NOMO-1 treated with dmso at 0.1 percent for 144 hours (cell line): ENCODE results near the gene SMARCAL1.
"Not testable (repeated sequence)": the region's sequence is repeated elsewhere in the genome, so short reads cannot be mapped to it uniquely, and the experiment has no call there.

Experiments used
- DNase-seq: peaks from one replicate; lab custom pipeline; 2025; ENCODE audit not compliant: unreplicated experiment; lab: John Stamatoyannopoulos, UW

Gene SMARCAL1

DNA sequence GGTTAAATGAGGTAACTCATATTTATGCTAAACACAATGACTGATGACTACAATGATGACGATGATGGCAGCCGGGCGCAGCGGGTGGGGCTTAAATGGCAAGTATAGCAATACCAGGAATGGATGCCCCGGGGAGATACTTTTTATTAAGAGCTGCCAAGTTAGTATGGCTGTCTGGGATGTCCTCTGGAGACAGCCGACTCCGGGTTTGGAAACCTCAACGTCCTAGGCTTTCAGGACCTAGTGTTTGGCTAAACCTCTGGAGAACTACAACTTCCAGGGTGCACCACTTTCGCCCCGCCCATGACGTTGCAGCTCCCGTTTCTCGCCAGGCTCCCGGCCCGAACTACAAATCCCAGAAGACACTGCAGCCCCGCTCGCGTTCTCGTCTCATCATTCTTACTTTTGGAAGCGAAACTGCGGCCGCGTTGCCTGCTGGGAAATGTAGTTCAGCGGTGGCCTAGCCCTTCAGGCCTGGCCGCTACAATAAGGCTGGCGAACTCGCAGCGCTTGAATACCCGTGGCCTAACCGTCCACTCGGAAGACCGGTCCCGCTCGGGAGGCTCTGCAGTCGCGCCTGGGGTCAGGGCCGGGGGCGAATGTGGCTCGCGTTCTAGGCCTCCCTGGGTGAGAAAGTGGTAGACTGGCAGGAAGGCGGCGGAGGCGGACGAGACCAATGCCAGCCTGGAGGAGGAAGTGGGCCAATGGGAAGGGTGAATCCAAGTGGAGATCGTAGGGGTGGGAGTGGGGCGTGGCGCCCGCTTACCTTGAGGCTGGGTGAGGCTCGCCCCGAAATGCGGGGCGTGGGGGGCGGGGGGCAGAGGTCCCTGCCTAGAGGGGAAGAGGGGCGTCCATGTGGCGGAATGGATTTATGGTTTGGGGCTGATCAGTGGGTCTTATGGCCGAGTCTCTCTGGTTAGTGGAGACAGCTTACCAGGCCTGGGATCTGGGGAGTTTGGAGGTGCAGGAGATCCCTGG lies at the start of gene SMARCAL1:
TSS of gene SMARCAL1 (plus strand) at position 463 of the 978 bp plus-strand sequence. CDS start 2,221 bp downstream, outside the sequence.
- DNase-seq: peak; percentile 98

GRCh38 chr2:216362730-216363129 lies 49.6 kb upstream of the SMARCAL1 start:
- no peak for DNase-seq

DNA sequence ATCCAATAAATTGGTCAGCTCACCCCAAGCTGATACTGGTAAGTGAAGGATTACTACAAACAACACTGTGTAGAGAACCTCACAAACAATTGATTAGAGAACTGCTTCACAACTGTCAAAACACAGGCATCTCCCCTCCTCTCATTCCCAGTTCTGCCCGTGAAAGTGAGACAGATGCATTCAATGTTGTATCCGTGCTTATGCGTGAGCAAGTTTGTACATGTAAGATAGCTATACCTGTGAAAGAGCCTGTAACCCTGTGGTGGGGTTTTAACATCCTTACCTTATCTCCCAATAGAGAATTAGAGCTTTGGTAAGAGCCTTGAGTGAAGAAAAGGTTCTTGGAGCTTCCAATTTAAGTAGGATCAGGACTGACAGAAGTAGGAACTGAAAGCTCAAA lies 49.1 kb upstream of the SMARCAL1 start:
- DNase-seq: no peak

- DNase-seq: no peak
Observed at GRCh38 chr2:216365518-216365917, 46.8 kb upstream of the SMARCAL1 start.

- no peak for DNase-seq
Observed at GRCh38 chr2:216366777-216367471, 45.4 kb upstream of the SMARCAL1 start.

DNA sequence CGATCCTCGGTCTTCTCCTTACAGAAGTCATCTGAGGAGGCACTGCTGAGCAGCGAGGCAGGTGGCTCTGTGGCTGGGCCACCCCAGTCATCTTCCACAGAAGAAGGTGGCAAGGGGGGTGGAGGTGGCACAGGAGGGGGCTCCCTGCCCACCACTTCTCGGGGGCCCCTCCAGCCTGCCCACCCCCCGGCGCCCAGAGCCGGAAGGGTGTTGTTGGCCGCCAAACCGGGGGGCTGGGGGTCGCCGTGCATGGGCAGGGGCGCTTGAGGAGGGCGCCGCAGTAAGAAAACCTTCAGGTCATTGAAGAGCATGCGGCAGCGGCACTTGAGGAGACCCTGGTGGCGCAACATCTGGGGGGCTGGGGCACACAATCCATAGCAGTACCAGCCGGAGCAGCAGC lies 42.5 kb upstream of the SMARCAL1 start:
- no peak for DNase-seq

GRCh38 chr2:216370961-216371712 lies 41.1 kb upstream of the SMARCAL1 start:
- no peak for DNase-seq

GRCh38 chr2:216371721-216372702 lies 40.3 kb upstream of the SMARCAL1 start, which contains the start of gene MARCHF4:
TSS of gene MARCHF4 (minus strand) at chr2:216372483. CDS start at chr2:216370260, 2,223 bp downstream.
- DNase-seq: no peak

DNA sequence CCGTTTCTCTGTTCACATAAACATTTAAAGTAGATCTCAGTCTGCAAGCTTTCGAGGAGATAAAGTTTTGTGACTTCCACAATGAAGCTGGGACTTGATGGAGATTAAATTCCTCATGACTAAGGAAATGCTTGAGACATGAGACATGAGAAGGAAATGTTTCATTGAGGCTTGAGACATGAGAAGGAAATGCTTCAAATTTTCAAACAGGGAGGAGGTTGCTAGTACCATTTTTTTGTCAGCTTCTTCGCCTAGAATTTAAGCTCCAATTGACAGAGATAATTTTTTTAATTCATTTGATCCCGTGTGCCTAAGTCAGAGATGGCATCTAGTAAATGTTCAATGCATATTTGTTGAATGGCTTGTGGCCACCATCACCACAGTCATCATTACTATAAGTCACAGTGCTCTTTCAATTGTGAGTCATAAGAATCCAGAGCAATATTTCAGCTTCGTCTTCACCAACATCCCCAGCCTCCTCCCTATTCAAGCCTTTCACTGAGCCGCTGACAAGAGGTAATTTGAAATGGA lies 39.5 kb upstream of the SMARCAL1 start:
- DNase-seq: no peak

GRCh38 chr2:216373896-216374295 lies 38.4 kb upstream of the SMARCAL1 start:
- no peak for DNase-seq

DNA sequence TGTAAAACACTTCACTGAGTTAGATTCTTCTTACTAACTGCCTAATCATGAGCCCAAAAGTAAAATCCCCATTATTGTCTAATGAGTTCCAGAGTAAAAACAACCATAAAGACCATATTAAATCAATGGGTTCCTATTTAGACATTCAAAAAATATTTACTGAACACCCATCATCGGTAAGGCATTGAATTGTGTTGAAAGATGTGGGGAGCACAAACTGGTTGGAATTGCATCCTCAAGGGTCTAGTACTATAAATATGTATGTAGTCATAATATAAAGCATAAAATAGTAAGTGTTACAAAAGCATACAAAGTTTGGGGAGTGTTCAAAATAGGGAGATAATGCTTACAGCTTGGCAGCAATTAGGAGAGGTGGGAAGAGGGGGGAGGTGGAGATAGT lies 37.0 kb upstream of the SMARCAL1 start:
- DNase-seq: no peak

DNA sequence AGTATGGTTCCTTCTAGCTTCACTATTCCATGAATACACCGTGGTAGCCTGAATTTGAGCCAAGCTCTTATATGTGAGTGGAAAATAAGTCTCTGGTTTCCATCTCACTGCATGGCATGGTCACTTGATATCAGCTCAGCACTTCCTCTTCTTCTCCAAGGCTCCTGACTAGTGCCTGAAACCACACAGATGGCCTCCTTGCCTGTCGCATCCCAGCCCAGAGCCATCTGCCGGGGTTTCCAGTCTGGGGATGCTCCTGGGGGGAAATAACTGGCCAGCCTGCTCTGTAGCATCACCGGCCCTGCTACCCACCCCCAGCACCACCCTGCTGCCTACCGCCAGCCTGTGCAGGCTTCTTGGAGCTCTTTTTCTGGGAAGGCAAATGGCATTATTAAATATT lies 32.3 kb upstream of the SMARCAL1 start:
- no peak for DNase-seq

DNA sequence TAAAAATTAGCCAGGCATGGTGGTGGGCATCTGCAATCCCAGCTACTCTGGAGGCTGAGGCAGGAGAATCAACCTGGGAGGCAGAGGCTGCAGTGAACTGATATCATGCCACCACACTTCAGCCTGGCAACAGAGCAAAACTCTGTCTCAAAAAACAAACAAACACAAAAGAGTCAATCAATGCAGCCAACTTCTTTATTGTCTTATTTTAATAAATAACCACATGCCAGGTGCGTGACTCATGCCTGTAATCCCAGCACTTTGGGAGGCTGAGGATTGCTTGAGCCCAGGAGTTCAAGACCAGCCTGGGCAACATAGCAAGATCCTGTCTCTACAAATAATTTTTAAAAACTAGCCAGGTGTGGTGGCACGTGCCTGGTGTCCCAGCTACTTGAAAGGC lies 27.9 kb upstream of the SMARCAL1 start:
- not testable (repeated sequence) for DNase-seq

- DNase-seq: no peak
Observed at GRCh38 chr2:216385478-216385877, 26.8 kb upstream of the SMARCAL1 start.

DNA sequence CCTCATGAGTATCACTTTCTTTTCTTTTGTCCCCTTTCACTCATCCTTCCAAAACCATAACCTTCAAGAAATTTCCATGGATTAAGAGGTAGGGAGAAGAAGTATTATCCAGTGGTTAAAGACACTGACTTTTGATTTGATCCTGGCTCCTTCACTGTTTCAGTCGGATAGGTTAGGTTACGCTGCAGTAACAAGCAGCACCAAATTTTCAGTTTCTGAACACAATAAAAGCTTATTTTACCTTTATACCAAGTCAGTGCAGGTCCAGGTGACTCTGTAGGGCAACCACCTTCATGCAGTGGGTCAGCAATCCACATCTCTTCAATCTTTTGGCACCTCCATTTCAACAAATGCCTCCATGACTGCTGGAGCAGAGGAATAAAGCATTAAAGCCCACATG lies 25.0 kb upstream of the SMARCAL1 start:
- no peak for DNase-seq

DNA sequence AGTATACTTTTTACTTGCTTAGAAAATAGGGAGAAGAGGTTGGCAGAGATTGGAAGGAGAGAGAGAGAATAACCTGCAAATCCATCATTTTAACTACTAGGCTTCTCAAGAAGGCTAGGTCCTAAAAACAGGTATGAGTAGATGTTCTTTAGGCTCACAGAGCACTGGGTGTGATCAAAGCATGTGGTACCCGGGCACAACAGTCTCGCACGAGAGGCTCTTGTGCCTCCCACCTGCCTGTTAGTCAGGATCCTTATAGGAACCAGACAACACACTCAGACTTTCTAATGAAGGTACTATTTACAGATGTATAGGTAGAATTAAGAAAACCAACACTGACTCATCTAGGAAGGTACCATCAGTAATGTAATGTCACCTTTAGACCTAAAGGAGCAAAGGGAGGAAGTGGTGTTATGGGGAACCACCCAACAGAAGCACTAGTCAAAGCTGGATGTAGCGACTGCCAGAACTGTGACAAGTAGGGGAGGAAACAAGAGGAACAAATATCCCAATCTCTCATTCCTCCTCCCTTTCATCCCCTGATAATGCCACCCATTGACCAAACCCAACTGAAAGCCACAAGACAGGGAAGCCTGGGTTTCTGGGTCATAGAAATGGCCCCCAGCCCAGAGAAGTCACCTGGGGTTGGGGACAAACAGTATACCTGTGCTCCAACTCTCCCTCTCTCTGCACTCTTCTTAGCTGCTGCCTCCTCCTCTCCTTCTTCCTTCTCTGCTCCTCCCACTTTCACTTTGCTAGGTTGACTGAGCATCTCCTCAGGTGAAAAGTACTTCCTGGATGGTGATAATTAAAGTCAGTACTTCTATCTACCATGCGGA lies 24.0 kb upstream of the SMARCAL1 start:
- no peak for DNase-seq

DNA sequence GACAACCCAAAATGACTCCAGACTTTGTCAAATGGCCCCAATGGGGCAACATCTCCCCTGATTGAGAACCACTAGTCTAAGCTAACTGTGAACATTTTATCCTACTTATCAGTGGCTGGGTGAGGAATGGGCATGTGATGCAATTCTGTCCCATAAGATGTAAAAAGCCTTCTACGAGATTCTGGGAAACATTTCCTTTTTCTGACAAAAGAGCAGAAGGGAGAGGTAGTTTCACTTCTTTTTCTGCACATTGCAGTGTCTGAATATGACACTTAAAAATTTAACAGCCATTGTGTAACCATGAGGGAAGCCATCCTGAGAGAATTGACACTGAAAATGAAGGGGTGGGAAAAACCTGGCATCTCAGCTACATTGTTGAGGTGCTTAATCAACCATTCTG lies 22.7 kb upstream of the SMARCAL1 start:
- DNase-seq: peak; percentile 28

DNA sequence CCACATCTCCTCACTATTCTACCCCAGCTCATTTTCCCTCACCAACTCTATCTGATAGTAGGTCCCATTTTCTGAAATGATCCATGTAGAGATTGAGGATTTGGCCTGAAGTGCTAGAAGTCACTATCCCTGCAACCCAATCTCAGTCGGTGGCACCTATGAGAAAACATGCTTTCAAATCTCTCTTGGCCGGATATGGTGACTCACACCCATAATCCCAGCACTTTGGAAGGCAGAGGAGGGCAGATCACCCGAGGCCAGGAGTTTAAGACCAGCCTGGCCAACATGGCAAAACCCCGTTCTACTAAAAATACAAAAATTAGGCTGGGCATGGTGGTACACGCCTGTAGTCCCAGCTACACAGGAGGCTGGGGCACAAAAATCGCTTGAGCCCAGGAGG lies 20.9 kb upstream of the SMARCAL1 start:
- no peak for DNase-seq

DNA sequence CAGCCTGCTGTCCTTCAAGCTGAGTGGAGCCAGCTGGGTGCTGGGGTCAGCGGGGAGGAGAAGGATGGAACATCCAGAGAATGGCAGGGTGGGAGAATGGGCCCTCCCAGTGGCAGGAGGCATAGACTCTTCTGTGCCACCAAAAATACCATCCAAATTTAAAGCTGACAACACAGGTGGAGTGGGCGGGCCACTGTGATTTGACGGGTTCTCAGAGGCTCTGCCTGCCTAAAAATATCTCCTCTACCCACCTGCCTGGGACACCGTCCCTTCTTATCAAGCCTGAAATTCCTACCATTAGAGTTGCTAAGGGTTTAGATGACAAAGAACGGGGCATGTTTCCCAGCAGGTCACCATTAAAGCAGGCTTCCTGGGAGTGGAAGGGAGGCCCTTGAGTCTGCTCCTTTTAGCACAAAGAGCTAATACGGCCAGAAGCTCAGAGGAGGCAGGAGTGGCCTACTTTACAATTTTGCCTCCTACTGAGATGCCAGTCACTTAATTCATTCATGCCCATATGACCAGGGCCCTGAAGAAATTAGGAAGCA lies 20.2 kb upstream of the SMARCAL1 start:
- no peak for DNase-seq
